HepG2 (cell line): ENCODE data around the gene CCDC57. TPM values are rescaled to one million over a fixed set of nuclear protein-coding genes. Genes with fewer than 3 reads are reported as not detected.

Experiments used
- ADNP ChIP-seq: sonication (generic); formaldehyde crosslinking; IDR thresholded peaks from 2 replicates; pipeline ENCODE4 v1.4.0; 2020; ENCODE audit warnings: missing genetic modification reagents
- ATF6 ChIP-seq: sonication (generic); formaldehyde crosslinking; conservative IDR thresholded peaks from 2 replicates; pipeline ENCODE4 v1.4.0; 2020; ENCODE audit warnings: missing genetic modification reagents
- ATF7 ChIP-seq, 2 experiments: fragments of 450-650 bp in 1 of 2; sonication (generic) in 1 of 2; formaldehyde crosslinking in 1 of 2; IDR thresholded peaks; 2 replicates each; pipeline versions ENCODE4 v1.4.0 to v1.6.1; 2016 to 2020; ENCODE audit warnings: antibody characterized with exemption in 1 of 2, mild to moderate bottlenecking in 1 of 2, missing genetic modification reagents in 1 of 2
- CENPX ChIP-seq: sonication (generic); formaldehyde crosslinking; IDR thresholded peaks from 2 replicates; pipeline ENCODE4 v1.9.0; 2021; ENCODE audit warnings: mild to moderate bottlenecking, missing genetic modification reagents, moderate library complexity
- ETS1 ChIP-seq: sonication (generic); formaldehyde crosslinking; IDR thresholded peaks from 2 replicates; pipeline ENCODE4 v1.4.0; 2020; ENCODE audit warnings: missing genetic modification reagents
- HNF1B ChIP-seq: sonication (generic); formaldehyde crosslinking; IDR thresholded peaks from 2 replicates; pipeline ENCODE4 v1.5.1; 2020; ENCODE audit warnings: mild to moderate bottlenecking, moderate library complexity, missing genetic modification reagents
- JARID2 ChIP-seq: sonication (generic); formaldehyde crosslinking; IDR thresholded peaks from 2 replicates; pipeline ENCODE4 v1.8.1; 2023; ENCODE audit warnings: missing genetic modification reagents, inconsistent platforms; ENCODE audit not compliant: insufficient replicate concordance
- KDM5A ChIP-seq: fragments of 200-600 bp; sonication (generic); IDR thresholded peaks from 2 replicates; pipeline ENCODE4 v1.7.0; 2018; ENCODE audit warnings: antibody characterized with exemption, mild to moderate bottlenecking, low read length, borderline replicate concordance
- MXD1 ChIP-seq: sonication (generic); formaldehyde crosslinking; IDR thresholded peaks from 2 replicates; pipeline ENCODE4 v1.4.0; 2020; ENCODE audit warnings: mild to moderate bottlenecking, missing genetic modification reagents
- NAIF1 ChIP-seq: sonication (generic); formaldehyde crosslinking; IDR thresholded peaks from 2 replicates; pipeline ENCODE4 v1.5.0; 2020; ENCODE audit warnings: mild to moderate bottlenecking, missing genetic modification reagents, borderline replicate concordance
- NR1H2 ChIP-seq: sonication (generic); formaldehyde crosslinking; IDR thresholded peaks from 2 replicates; pipeline ENCODE4 v1.8.1; 2022; ENCODE audit warnings: low read depth, missing genetic modification reagents, borderline replicate concordance
- PHF21A ChIP-seq: sonication (generic); formaldehyde crosslinking; IDR thresholded peaks from 2 replicates; pipeline ENCODE4 v1.5.0; 2020; ENCODE audit warnings: mild to moderate bottlenecking, missing genetic modification reagents
- POLR2A ChIP-seq, 2 experiments: IDR thresholded peaks; 2 replicates each; pipeline ENCODE4 v1.6.1; 2011; ENCODE audit warnings: low read depth in 2 of 2, low read length in 2 of 2, mild to moderate bottlenecking in 1 of 2, moderate library complexity in 1 of 2; ENCODE audit not compliant: insufficient read depth in 1 of 2
- RXRA ChIP-seq: sonication (generic); formaldehyde crosslinking; IDR thresholded peaks from 2 replicates; pipeline ENCODE4 v1.5.1; 2020; ENCODE audit warnings: missing genetic modification reagents
- TAF15 ChIP-seq: fragments of 200-400 bp; formaldehyde crosslinking; IDR thresholded peaks from one replicate; pipeline ENCODE4 v1.6.1; 2018; ENCODE audit warnings: mild to moderate bottlenecking, low read depth, low read length; ENCODE audit not compliant: poor library complexity, severe bottlenecking
- TRAFD1 ChIP-seq: sonication (generic); formaldehyde crosslinking; IDR thresholded peaks from 2 replicates; pipeline ENCODE4 v1.5.1; 2020; ENCODE audit warnings: missing genetic modification reagents, mild to moderate bottlenecking, borderline replicate concordance
- ZNF124 ChIP-seq: sonication (generic); formaldehyde crosslinking; IDR thresholded peaks from 2 replicates; pipeline ENCODE4 v1.4.0; 2020; ENCODE audit warnings: missing genetic modification reagents
- ZNF136 ChIP-seq: sonication (generic); formaldehyde crosslinking; IDR thresholded peaks from 2 replicates; pipeline ENCODE4 v1.8.1; 2022; ENCODE audit warnings: low read depth, mild to moderate bottlenecking, moderate library complexity, missing genetic modification reagents
- ZNF234 ChIP-seq: sonication (generic); formaldehyde crosslinking; conservative IDR thresholded peaks from 2 replicates; pipeline ENCODE4 v1.5.1; 2020; ENCODE audit warnings: mild to moderate bottlenecking, missing genetic modification reagents
- ZNF331 ChIP-seq: sonication (generic); formaldehyde crosslinking; IDR thresholded peaks from 2 replicates; pipeline ENCODE4 v1.4.0; 2020; ENCODE audit warnings: missing genetic modification reagents
- ZNF775 ChIP-seq: sonication (generic); formaldehyde crosslinking; IDR thresholded peaks from 2 replicates; pipeline ENCODE4 v1.4.0; 2020; ENCODE audit warnings: missing genetic modification reagents, mild to moderate bottlenecking, moderate library complexity, borderline replicate concordance
- ZSCAN22 ChIP-seq: sonication (generic); formaldehyde crosslinking; IDR thresholded peaks from 2 replicates; pipeline ENCODE4 v1.4.0; 2020; ENCODE audit warnings: mild to moderate bottlenecking, missing genetic modification reagents
- polyA plus RNA-seq, 8 experiments: library from polyadenylated mRNA; depleted of rRNA in 3 of 8; stranded (reverse) in 7 of 8; unstranded in 1 of 8; fragments of >200 nt; fragmentation: Illumina TruSeq in 4 of 8; extraction: Trizol in 4 of 8; gene quantifications; 2 replicates each; pipeline versions ENCODE4 v1.2.1 to v1.2.3, GENCODE V29; 2011 to 2016; ENCODE audit warnings: low read depth in 4 of 8, missing spikeins in 1 of 8, mixed read lengths in 1 of 8; ENCODE audit not compliant: insufficient read depth in 1 of 8
- total RNA-seq, 5 experiments: library from RNA; depleted of rRNA; stranded (reverse); fragments of >200 nt; fragmentation: Illumina TruSeq; extraction: Trizol; gene quantifications; 2 replicates each; pipeline ENCODE4 v1.2.3, GENCODE V29; 2016; ENCODE audit warnings: low read depth in 1 of 5

CCDC57 gene
- total and polyA plus RNA-seq, 2 of the 13 experiments (the other 11 are each of a cell fraction or from before 2014, with no cell fraction given): 59.3 to 59.9 TPM

GRCh38 chr17:82228278-82228841 lies 15.7 kb upstream of the CCDC57 start (continued):
- TF ChIP-seq TRAFD1 (CRISPR knock-in tag): no peak
- peak; percentile 81; the same call in 1 of the 2 replicates for TF ChIP-seq RXRA
- TF ChIP-seq KDM5A: no peak; the same call in 1 of the 2 replicates
- no peak for TF ChIP-seq ETS1 (CRISPR knock-in tag)
- TF ChIP-seq PHF21A (CRISPR knock-in tag): peak; percentile 62; the same call in 1 of the 2 replicates
- no peak for TF ChIP-seq ATF6
- TF ChIP-seq ZNF331 (CRISPR knock-in tag): no peak
- no peak for TF ChIP-seq CENPX
- no peak for TF ChIP-seq ADNP (CRISPR knock-in tag)
- TF ChIP-seq NAIF1 (CRISPR knock-in tag): no peak
- 0 out of 2 replicates have a peak, but pooled peaks have one; percentile 9 for TF ChIP-seq ZNF124
- TF ChIP-seq ZSCAN22 (CRISPR knock-in tag): 0 out of 2 replicates have a peak, but pooled peaks have one; percentile 13
- TF ChIP-seq MXD1 (CRISPR knock-in tag): no peak; the same call in none of the 2 replicates
- TF ChIP-seq POLR2A (IDR thresholded peaks at IDR 0.05; ENCODE audit: insufficient read depth in 1 of 2, low read depth in 2 of 2, low read length in 2 of 2): no peak
- no peak for TF ChIP-seq JARID2 (CRISPR knock-in tag)
- TF ChIP-seq ZNF136 (CRISPR knock-in tag): 0 out of 2 replicates have a peak, but pooled peaks have one; percentile 59
- peak; percentile 24 for TF ChIP-seq TAF15
- no peak for TF ChIP-seq ATF7 (IDR thresholded peaks at IDR 0.05)
- 0 out of 2 replicates have a peak, but pooled peaks have one; percentile 31 for TF ChIP-seq ATF7 (CRISPR knock-in tag; IDR thresholded peaks at IDR 0.05)
- TF ChIP-seq ZNF775: no peak
- peak; percentile 75; the same call in 1 of the 2 replicates for TF ChIP-seq NR1H2 (CRISPR knock-in tag)
- no peak; the same call in 1 of the 2 replicates for TF ChIP-seq ZNF234 (CRISPR knock-in tag)
- no peak; the same call in 1 of the 2 replicates for TF ChIP-seq HNF1B (CRISPR knock-in tag)
